Endothelial cell of hepatic sinusoid (primary cell): ENCODE measurements around the gene LYRM9.
"Not testable (repeated sequence)": the region's sequence is repeated elsewhere in the genome, so short reads cannot be mapped to it uniquely, and the experiment has no call there.

Experiments
- in situ Hi-C: cut with HindIII; loops from 2 replicates; pipeline ENCODE4 v1.10.0; 2017; ENCODE audit warnings: low sequenced_read_pairs

LYRM9 gene

DNA sequence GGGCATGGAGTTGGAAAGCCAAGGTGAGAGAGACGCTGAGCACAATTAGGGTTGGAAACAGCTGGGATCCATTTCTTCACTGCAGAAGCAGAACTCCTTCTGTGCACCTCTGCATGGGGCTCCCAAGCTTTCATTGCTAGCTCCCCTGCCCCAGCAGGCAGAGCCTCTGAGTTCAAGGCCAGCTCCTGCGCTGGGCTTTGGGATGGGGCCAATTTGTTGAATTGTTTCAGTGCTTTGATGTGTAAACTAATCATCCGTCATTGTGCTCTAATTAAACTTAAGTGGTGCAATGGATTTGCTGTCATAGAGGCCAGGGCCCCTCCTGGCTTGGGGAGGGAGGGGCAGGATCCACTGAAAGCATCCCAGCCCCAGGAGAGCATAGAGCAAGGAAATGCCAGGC is 13.5 kb upstream of the LYRM9 start:
- in situ Hi-C loops, result no loop called here

- in situ Hi-C loops, result no loop called here
Observed at GRCh38 chr17:27906226-27906580, 13.0 kb upstream of the LYRM9 start.

- in situ Hi-C loops, result no loop called here
Observed at GRCh38 chr17:27905447-27906225, 12.5 kb upstream of the LYRM9 start.

GRCh38 chr17:27904534-27905446 is 11.6 kb upstream of the LYRM9 start:
- in situ Hi-C loops, result no loop called here

DNA sequence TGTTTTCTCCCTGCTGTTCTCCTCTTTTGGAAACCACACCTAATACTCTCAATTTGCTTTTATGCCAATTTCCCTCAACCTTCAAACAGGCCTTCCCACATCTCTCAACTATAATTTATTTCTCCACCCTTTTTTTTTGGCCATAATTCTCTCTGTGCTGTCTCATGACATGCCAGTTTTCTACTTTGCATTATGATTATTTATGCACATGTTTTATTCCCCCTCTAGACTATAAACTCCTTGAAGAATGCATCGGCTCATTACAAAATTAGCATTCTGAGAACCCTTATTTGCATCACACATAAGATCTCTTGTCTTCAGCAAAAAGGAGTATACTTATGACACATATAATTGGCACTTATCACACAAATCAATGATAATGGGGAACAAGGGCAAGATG is 10.9 kb upstream of the LYRM9 start:
- in situ Hi-C loops, result no loop called here

DNA sequence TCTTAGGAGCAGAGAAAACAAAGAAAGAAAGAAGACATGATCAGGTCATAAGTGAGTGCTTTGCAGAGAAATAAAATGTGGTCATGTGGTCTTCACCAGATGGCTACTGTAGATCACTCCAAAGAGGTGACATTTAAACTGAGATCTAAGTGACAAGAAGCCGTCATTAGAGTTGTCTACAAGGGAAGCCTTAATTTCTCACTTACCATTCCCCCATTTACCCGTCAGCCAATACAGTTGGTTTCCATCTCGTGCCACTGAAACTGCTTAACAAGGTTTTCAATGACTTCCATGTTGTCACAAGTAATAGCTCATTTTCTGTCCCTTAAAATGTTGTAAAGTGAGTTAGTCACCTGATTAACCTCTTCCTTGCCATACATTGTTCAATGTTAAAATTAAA is 6.4 kb upstream of the LYRM9 start:
- in situ Hi-C loops, result no loop called here

DNA sequence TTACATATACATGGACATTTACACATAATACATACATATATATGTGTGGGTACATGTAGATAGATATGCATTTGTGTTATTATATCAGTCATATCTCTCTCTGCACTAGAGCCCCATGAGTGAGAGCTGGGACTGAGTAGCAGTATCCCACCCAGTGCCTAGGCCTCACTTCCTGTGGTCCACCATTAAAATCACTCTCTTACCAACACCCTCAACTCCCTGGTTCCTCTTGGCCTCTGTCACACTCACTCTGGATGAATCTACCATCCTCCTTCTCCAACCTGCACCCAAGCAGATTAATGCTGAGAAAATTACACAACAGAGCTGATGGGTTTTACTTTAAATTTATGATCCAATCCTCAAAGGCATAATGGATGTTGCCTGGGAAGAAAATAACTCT is 4.9 kb upstream of the LYRM9 start:
- in situ Hi-C loops, result no loop called here

GRCh38 chr17:27896701-27897100 is 3.5 kb upstream of the LYRM9 start:
- in situ Hi-C loops, result no loop called here

DNA sequence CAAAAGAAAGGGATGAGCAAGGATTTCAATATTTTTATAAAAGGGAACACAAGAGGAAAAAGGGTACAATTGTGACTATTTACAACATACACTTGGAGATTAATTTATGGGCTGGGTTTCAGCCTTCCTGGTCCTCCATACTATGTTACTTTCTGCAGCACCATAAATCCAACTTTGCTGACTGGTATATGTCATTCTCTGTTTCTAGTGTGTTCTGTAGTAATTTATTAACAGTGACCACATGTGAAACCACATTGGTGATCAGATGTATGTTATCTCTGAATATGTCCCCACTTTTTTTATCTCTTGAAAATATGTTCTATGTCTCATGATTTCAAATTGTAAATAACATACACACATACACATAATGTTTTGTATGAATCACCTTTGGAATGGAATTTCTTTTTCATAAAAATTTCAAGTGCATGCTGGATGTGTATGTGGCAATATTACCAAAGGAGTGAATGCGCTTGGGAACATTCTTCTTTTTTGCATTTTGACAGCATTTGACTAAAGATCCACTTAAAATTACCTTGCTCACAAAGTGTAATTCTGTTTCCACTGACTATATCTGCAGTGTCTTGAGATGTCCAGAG is 2.9 kb upstream of the LYRM9 start:
- in situ Hi-C loops, result no loop called here

GRCh38 chr17:27895123-27895895 is 2.1 kb upstream of the LYRM9 start:
- in situ Hi-C loops, result no loop called here

GRCh38 chr17:27893841-27894503 is 807 bp upstream of the LYRM9 start:
- in situ Hi-C loops, result no loop called here

- in situ Hi-C loops, result no loop called here
Observed at GRCh38 chr17:27892542-27892865, 661 bp downstream of the LYRM9 start.

DNA sequence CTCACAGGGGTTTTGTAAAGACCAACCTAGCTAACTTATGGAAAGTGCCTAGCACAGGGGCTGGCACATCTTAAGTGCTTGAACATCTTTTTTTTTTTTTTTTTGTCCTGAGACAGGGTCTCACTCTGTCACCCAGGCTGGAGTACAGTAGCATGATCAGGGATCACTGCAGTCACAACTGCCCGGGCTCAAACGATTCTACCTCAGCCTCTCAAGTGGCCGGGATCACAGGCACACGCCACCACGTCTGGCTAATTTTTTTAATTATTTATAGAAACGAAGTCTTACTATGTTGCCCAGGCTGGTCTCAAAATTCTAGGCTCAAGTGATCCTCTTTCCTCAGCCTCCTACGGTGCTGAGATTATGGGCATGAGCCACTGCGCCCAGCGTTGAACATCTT is 1.3 kb downstream of the LYRM9 start:
- in situ Hi-C loops, result no loop called here

DNA sequence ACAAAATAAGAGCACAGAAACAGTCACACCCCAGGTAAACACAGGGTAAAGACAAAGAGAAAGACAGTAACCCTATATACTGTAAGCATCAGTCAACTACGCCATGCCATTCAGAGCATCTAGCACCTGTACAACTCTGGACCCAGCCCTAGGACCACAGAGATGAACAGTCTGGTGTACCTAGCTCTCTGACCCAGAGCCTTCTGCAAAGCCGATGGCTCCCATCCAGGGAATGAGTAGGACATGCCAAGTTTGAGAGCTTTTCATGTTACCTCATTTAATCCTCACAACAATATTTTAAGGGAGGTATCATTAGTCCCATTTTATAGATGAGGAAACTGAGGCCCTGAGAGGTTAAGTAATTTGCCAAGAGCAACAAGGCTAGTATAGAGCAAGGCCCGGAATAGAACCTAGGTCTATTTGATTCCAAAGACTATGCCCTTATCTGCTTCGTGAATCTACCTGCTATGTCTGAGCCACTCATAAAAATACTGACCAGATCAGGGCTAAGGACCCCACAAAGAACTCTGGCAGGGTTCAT is 3.4 kb downstream of the LYRM9 start:
- in situ Hi-C loops, result no loop called here

GRCh38 chr17:27888945-27889344 is 4.2 kb downstream of the LYRM9 start:
- in situ Hi-C loops, result no loop called here

DNA sequence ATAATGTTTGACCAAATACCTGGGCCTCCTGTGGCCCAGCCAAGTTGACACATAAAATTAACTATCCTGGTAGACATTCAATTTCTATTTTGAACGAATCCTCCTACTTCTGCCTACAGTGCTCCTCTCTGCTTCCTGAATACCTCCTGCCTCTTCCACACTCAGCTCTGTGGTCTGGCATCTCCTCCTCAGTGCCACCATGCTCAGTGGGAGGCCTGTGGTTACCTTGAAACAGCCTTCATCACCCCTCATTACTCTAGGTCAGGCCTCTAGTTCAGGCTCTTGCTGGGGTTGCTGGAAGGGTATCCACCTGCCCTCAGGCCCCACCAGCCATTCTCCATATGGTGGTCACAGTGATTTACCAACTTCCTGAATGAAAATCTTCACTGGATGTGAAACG is 5.1 kb downstream of the LYRM9 start:
- in situ Hi-C loops, result no loop called here

DNA sequence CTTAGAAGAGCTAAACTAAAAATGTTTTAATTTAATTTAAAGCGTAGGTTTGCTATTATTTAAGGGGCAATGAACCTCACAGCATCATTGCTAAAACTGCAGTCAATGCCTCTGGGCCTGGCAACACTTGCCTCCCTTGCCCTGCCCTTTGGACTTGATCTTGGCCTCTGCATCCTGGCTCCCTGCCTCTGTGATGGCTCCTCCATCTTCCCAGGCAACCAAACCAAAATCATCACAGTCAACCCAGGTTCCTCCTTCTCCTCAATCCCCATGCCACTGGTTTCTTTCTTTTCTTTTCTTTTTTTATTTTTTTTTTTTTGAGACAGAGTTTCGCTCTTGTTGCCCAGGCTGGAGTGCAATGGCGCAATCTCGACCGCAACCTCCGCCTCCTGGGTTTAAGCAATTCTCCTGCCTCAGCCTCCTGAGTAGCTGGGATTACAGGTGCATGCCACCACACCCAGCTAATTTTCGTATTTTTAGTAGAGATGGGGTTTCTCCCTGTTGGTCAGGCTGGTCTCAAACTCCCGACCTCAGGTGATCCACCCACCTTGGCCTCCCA is 6.7 kb downstream of the LYRM9 start:
- in situ Hi-C loops, result not testable (repeated sequence)

GRCh38 chr17:27882162-27882840 is 10.9 kb downstream of the LYRM9 start:
- in situ Hi-C loops, result loop anchor here (5.0 kb wide), 2 partner anchors 75 to 95 kb away; no protein-coding TSS in a partner anchor

GRCh38 chr17:27879987-27880608 is 13.1 kb downstream of the LYRM9 start:
- in situ Hi-C loops, result loop anchor here (5.0 kb wide), 2 partner anchors 73 to 97 kb away; no protein-coding TSS in a partner anchor
